ENCODE measurements around the gene GRID2. TPM values are rescaled to one million over a fixed set of nuclear protein-coding genes. Genes with fewer than 3 reads are reported as not detected.

Gene GRID2
- total and polyA plus RNA-seq, 2 donors (not counting 1 experiment from before 2014, with no cell fraction given), result under 0.01 to 0.02 TPM

GRCh38 chr4:93285346-93285745 is 981.6 kb downstream of the GRID2 start:
- DNase-seq (ENCODE audit: low read depth in 2 of 2), result no peak
- Histone ChIP-seq H3K36me3 (ENCODE audit: control insufficient read depth, insufficient read depth, low read length) (no peaks in the 10 kb centered on the region), H3K9ac (ENCODE audit: insufficient read depth, low read length) (no peak overlapping the region), H3K4me1 (ENCODE audit: control insufficient read depth, extremely low read depth, insufficient read depth, low read length) (no peaks in the 10 kb centered on the region), H3K4me3 (replicated peaks in 1 of 4; ENCODE audit: control extremely low read depth in 1 of 4, insufficient read depth in 1 of 4, low read depth in 3 of 4, low read length in 4 of 4) (no peak overlapping the region), H3K27ac (ENCODE audit: insufficient read depth, low read length) (no peak overlapping the region), H4K20me1 (ENCODE audit: control insufficient read depth, extremely low read depth, insufficient read depth, low read length) (no peaks in the 10 kb centered on the region), H3K9me3 (ENCODE audit: control insufficient read depth, insufficient read depth, low read depth, low read length) (no peaks in the 10 kb centered on the region), H3K79me2 (ENCODE audit: control insufficient read depth, insufficient read depth, low read length) (no peaks in the 10 kb centered on the region), H3K27me3 (ENCODE audit: control insufficient read depth, insufficient read depth, low read length) (no peaks in the 10 kb centered on the region), H3K4me2 (ENCODE audit: extremely low read depth, insufficient read depth, low read length) (no peak overlapping the region), H2AFZ (ENCODE audit: low read length) (no peak overlapping the region)
- TF ChIP-seq EZH2 (IDR thresholded peaks at IDR 0.05; ENCODE audit: low read length, missing control alignments) (no peak), CTCF (conservative IDR thresholded peaks at IDR 0.05 in 1 of 2, IDR thresholded peaks at IDR 0.05 in 1 of 2; ENCODE audit: low read depth in 1 of 2, low read length in 2 of 2) (no peak)

DNA sequence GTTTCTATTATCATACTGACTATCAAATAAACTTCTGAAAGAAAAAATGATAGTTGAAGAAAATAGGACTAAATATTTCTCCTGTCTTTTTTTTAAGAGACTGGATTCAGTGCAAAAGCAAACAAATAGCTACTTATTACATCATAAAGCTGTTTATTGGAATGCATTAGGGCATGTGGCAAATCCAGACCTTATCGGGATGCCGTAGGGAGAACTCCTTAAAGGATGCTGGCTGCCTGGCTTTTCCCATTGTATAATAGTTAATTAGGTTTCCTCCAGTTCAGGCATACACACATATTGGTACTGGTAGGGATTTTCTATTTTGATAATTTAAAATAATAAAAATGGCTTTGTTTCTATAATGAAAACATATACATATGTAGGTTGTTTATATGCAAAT is 985.5 kb downstream of the GRID2 start:
- no peak overlapping the region for H3K9ac ChIP-seq (ENCODE audit: insufficient read depth, low read length)
- H3K79me2 ChIP-seq (ENCODE audit: control insufficient read depth, insufficient read depth, low read length), result no peaks in the 10 kb centered on the region
- no peaks in the 10 kb centered on the region for H3K4me1 ChIP-seq (ENCODE audit: control insufficient read depth, extremely low read depth, insufficient read depth, low read length)
- no peak for DNase-seq (ENCODE audit: low read depth in 2 of 2)
- no peaks in the 10 kb centered on the region for H4K20me1 ChIP-seq (ENCODE audit: control insufficient read depth, extremely low read depth, insufficient read depth, low read length)
- H2AFZ ChIP-seq (ENCODE audit: low read length), result no peak overlapping the region
- TF ChIP-seq CTCF (conservative IDR thresholded peaks at IDR 0.05 in 1 of 2, IDR thresholded peaks at IDR 0.05 in 1 of 2; ENCODE audit: low read depth in 1 of 2, low read length in 2 of 2), result no peak
- TF ChIP-seq EZH2 (IDR thresholded peaks at IDR 0.05; ENCODE audit: low read length, missing control alignments), result no peak
- H3K4me3 ChIP-seq (replicated peaks in 1 of 4; ENCODE audit: control extremely low read depth in 1 of 4, insufficient read depth in 1 of 4, low read depth in 3 of 4, low read length in 4 of 4), result no peak overlapping the region
- no peak overlapping the region for H3K4me2 ChIP-seq (ENCODE audit: extremely low read depth, insufficient read depth, low read length)
- H3K36me3 ChIP-seq (ENCODE audit: control insufficient read depth, insufficient read depth, low read length), result no peaks in the 10 kb centered on the region
- no peak overlapping the region for H3K27ac ChIP-seq (ENCODE audit: insufficient read depth, low read length)
- no peaks in the 10 kb centered on the region for H3K9me3 ChIP-seq (ENCODE audit: control insufficient read depth, insufficient read depth, low read depth, low read length)
- no peaks in the 10 kb centered on the region for H3K27me3 ChIP-seq (ENCODE audit: control insufficient read depth, insufficient read depth, low read length)

GRCh38 chr4:93289831-93290230 is 986.1 kb downstream of the GRID2 start:
- H3K9me3 ChIP-seq (ENCODE audit: control insufficient read depth, insufficient read depth, low read depth, low read length), result no peaks in the 10 kb centered on the region
- no peak overlapping the region for H3K4me3 ChIP-seq (replicated peaks in 1 of 4; ENCODE audit: control extremely low read depth in 1 of 4, insufficient read depth in 1 of 4, low read depth in 3 of 4, low read length in 4 of 4)
- H3K27me3 ChIP-seq (ENCODE audit: control insufficient read depth, insufficient read depth, low read length), result no peaks in the 10 kb centered on the region
- DNase-seq (ENCODE audit: low read depth in 2 of 2), result no peak
- no peaks in the 10 kb centered on the region for H3K4me1 ChIP-seq (ENCODE audit: control insufficient read depth, extremely low read depth, insufficient read depth, low read length)
- no peak for TF ChIP-seq EZH2 (IDR thresholded peaks at IDR 0.05; ENCODE audit: low read length, missing control alignments)
- TF ChIP-seq CTCF (conservative IDR thresholded peaks at IDR 0.05 in 1 of 2, IDR thresholded peaks at IDR 0.05 in 1 of 2; ENCODE audit: low read depth in 1 of 2, low read length in 2 of 2), result no peak
- H3K27ac ChIP-seq (ENCODE audit: insufficient read depth, low read length), result no peak overlapping the region
- no peak overlapping the region for H3K4me2 ChIP-seq (ENCODE audit: extremely low read depth, insufficient read depth, low read length)
- no peak overlapping the region for H2AFZ ChIP-seq (ENCODE audit: low read length)
- H3K36me3 ChIP-seq (ENCODE audit: control insufficient read depth, insufficient read depth, low read length), result no peaks in the 10 kb centered on the region
- H3K9ac ChIP-seq (ENCODE audit: insufficient read depth, low read length), result no peak overlapping the region
- no peaks in the 10 kb centered on the region for H4K20me1 ChIP-seq (ENCODE audit: control insufficient read depth, extremely low read depth, insufficient read depth, low read length)
- H3K79me2 ChIP-seq (ENCODE audit: control insufficient read depth, insufficient read depth, low read length), result no peaks in the 10 kb centered on the region

Data from fibroblast of lung (primary cell).